HepG2 (cell line): ENCODE measurements around the gene DUS2. TPM values are rescaled to one million over a fixed set of nuclear protein-coding genes. Genes with fewer than 3 reads are reported as not detected.

Experiments
- ATAC-seq: fragments of 200-7000 bp; cut with Tn5 transposase; 3 replicates; pipeline ENCODE4 v1.9.1; 2020; ENCODE audit warnings: mild to moderate bottlenecking, moderate library complexity
- BruUV-seq: library from RNA; stranded (reverse); fragments of 400-500 nt; replicated peaks from 2 replicates; lab custom pipeline; 2021; lab: Mats Ljungman, UMichigan
- CTCF ChIA-PET: fragments of 300-600 bp; formaldehyde crosslinking; extraction: SDS; loops from one replicate; lab custom pipeline; 2021; ENCODE audit warnings: low total read pairs, inconsistent platforms, low intra/inter-chr PET ratio; lab: Yijun Ruan, JAX
- POLR2A ChIA-PET: fragments of 350-600 bp; sonication (Branson Sonifier 250); formaldehyde crosslinking; loops from one replicate; lab custom pipeline; 2020; ENCODE audit warnings: antibody characterized with exemption, inconsistent platforms; lab: Yijun Ruan, JAX
- DNase-seq: peaks from one replicate; pipeline ENCODE4 v3.0.0-alpha.2; 2015; ENCODE audit warnings: low spot score
- FAIRE-seq: peaks from 3 replicates; lab custom pipeline; 2011; peaks lifted over from hg19 to GRCh38; lab: Jason Lieb, UNC
- H2AFZ ChIP-seq: one replicate; pipeline ENCODE4 v1.6.1; 2011; ENCODE audit warnings: low read length, inconsistent platforms
- H3K27ac ChIP-seq: fragments of 300-600 bp; 3 replicates; pipeline ENCODE4 v1.8.0; 2011; ENCODE audit warnings: mixed run types, mild to moderate bottlenecking, mixed read lengths, low read length, inconsistent platforms; ENCODE audit not compliant: insufficient read depth; ENCODE audit errors: extremely low read length
- H3K27me3 ChIP-seq, 2 experiments: fragments of 200-600 bp in 1 of 2; 2 replicates in 1 of 2; 3 replicates in 1 of 2; pipeline versions ENCODE4 v1.6.0 to v1.8.0; 2011; ENCODE audit warnings: low read length in 2 of 2, mild to moderate bottlenecking in 2 of 2, moderate library complexity in 2 of 2, inconsistent platforms in 1 of 2; ENCODE audit not compliant: insufficient read depth in 2 of 2, control insufficient read depth in 1 of 2
- H3K36me3 ChIP-seq, 2 experiments: fragments of 200-600 bp in 1 of 2; replicated peaks in 1 of 2; 2 replicates in 1 of 2; 3 replicates in 1 of 2; pipeline versions ENCODE4 v1.5.1 to v1.8.0; 2011; ENCODE audit warnings: low read length in 2 of 2, inconsistent platforms in 1 of 2; ENCODE audit not compliant: insufficient read depth in 2 of 2, control insufficient read depth in 1 of 2
- H3K4me1 ChIP-seq: 2 replicates; pipeline ENCODE4 v1.5.1; 2012; ENCODE audit warnings: low read length, inconsistent platforms; ENCODE audit not compliant: insufficient read depth
- H3K4me2 ChIP-seq: 2 replicates; pipeline ENCODE4 v1.6.0; 2011; ENCODE audit warnings: low read depth, low read length, inconsistent platforms
- H3K4me3 ChIP-seq, 3 experiments: fragments of 200-600 bp in 1 of 3; sonication (generic), shearing (Covaris generic) in 1 of 3; replicated peaks in 1 of 3; 2 replicates each; pipeline ENCODE4 v1.5.1; 2011 to 2016; ENCODE audit warnings: low read length in 3 of 3, inconsistent platforms in 2 of 3, low read depth in 2 of 3, mild to moderate bottlenecking in 2 of 3, control low read depth in 1 of 3, mixed read lengths in 1 of 3; ENCODE audit not compliant: insufficient read depth in 1 of 3
- H3K79me2 ChIP-seq: one replicate; pipeline ENCODE4 v1.6.1; 2011; ENCODE audit warnings: low read length, inconsistent platforms; ENCODE audit not compliant: insufficient read depth
- H3K9ac ChIP-seq: 2 replicates; pipeline ENCODE4 v1.6.0; 2011; ENCODE audit warnings: mild to moderate bottlenecking, low read depth, low read length, inconsistent platforms; ENCODE audit not compliant: insufficient read depth
- H3K9me3 ChIP-seq: 2 replicates; pipeline ENCODE4 v1.5.1; 2012; ENCODE audit warnings: mild to moderate bottlenecking, low read length
- H4K20me1 ChIP-seq: 2 replicates; pipeline ENCODE4 v1.6.0; 2011; ENCODE audit warnings: inconsistent platforms, mild to moderate bottlenecking, low read length, moderate library complexity; ENCODE audit not compliant: insufficient read depth
- AGO1 ChIP-seq: fragments of 200-400 bp; formaldehyde crosslinking; IDR thresholded peaks from 2 replicates; pipeline ENCODE4 v1.6.1; 2017; ENCODE audit warnings: mild to moderate bottlenecking, low read depth, low read length, moderate library complexity; ENCODE audit not compliant: poor library complexity, severe bottlenecking
- EZH2 ChIP-seq: conservative IDR thresholded peaks from 2 replicates; pipeline ENCODE4 v1.6.1; 2012; ENCODE audit warnings: mild to moderate bottlenecking, low read depth, low read length, moderate library complexity
- GLI4 ChIP-seq: sonication (generic); formaldehyde crosslinking; IDR thresholded peaks from 2 replicates; pipeline ENCODE4 v1.5.1; 2020; ENCODE audit warnings: missing genetic modification reagents, mild to moderate bottlenecking, moderate library complexity, borderline replicate concordance
- GMEB1 ChIP-seq: sonication (generic); formaldehyde crosslinking; IDR thresholded peaks from 2 replicates; pipeline ENCODE4 v1.5.1; 2020; ENCODE audit warnings: missing genetic modification reagents, mild to moderate bottlenecking, borderline replicate concordance
- HMGXB3 ChIP-seq: sonication (generic); formaldehyde crosslinking; IDR thresholded peaks from 2 replicates; pipeline ENCODE4 v1.4.0; 2020; ENCODE audit warnings: missing genetic modification reagents, borderline replicate concordance
- NRL ChIP-seq: sonication (generic); formaldehyde crosslinking; IDR thresholded peaks from 2 replicates; pipeline ENCODE4 v1.5.0; 2020; ENCODE audit warnings: missing genetic modification reagents, mild to moderate bottlenecking, moderate library complexity, borderline replicate concordance
- RNF2 ChIP-seq: fragments of 450-650 bp; conservative IDR thresholded peaks from 2 replicates; pipeline ENCODE4 v1.6.1; 2016; ENCODE audit warnings: low read depth
- ZBTB21 ChIP-seq: sonication (generic); formaldehyde crosslinking; IDR thresholded peaks from 2 replicates; pipeline ENCODE4 v1.4.0; 2020; ENCODE audit warnings: missing genetic modification reagents
- ZNF101 ChIP-seq: sonication (generic); formaldehyde crosslinking; IDR thresholded peaks from 2 replicates; pipeline ENCODE4 v1.4.0; 2020; ENCODE audit warnings: mild to moderate bottlenecking, low read depth, missing genetic modification reagents, borderline replicate concordance
- ZNF383 ChIP-seq: sonication (generic); formaldehyde crosslinking; IDR thresholded peaks from 2 replicates; pipeline ENCODE4 v1.4.0; 2020; ENCODE audit warnings: missing genetic modification reagents, mild to moderate bottlenecking, borderline replicate concordance
- ZNF770 ChIP-seq: sonication (generic); formaldehyde crosslinking; IDR thresholded peaks from 2 replicates; pipeline ENCODE4 v1.5.0; 2020; ENCODE audit warnings: mild to moderate bottlenecking, missing genetic modification reagents
- ZNF773 ChIP-seq: sonication (generic); formaldehyde crosslinking; IDR thresholded peaks from 2 replicates; pipeline ENCODE4 v1.4.0; 2020; ENCODE audit warnings: missing genetic modification reagents, borderline replicate concordance
- ZSCAN22 ChIP-seq: sonication (generic); formaldehyde crosslinking; IDR thresholded peaks from 2 replicates; pipeline ENCODE4 v1.4.0; 2020; ENCODE audit warnings: mild to moderate bottlenecking, missing genetic modification reagents
- WGBS: methylation state at CpG from one replicate; pipeline ENCODE4 v1.1.6; 2017; ENCODE audit warnings: low lambda C conversion rate; 5-methylcytosine and 5-hydroxymethylcytosine counted together
- in situ Hi-C: cut with HindIII; loops from 2 replicates; pipeline ENCODE4 v1.10.0; 2017; ENCODE audit warnings: low pct_unique_long_range_greater_than_20kb; ENCODE audit not compliant: extremely low pct_ligation_motif_present
- intact Hi-C: fragments of 100-400 bp; cut with micrococcal nuclease; formaldehyde crosslinking; loops from one replicate; pipeline ENCODE4 v1.10.0; 2022; ENCODE audit not compliant: unreplicated experiment
- polyA plus RNA-seq, 8 experiments: library from polyadenylated mRNA; depleted of rRNA in 3 of 8; stranded (reverse) in 7 of 8; unstranded in 1 of 8; fragments of >200 nt; fragmentation: Illumina TruSeq in 4 of 8; extraction: Trizol in 4 of 8; gene quantifications; 2 replicates each; pipeline versions ENCODE4 v1.2.1 to v1.2.3, GENCODE V29; 2011 to 2016; ENCODE audit warnings: low read depth in 4 of 8, missing spikeins in 1 of 8, mixed read lengths in 1 of 8; ENCODE audit not compliant: insufficient read depth in 1 of 8
- total RNA-seq, 5 experiments: library from RNA; depleted of rRNA; stranded (reverse); fragments of >200 nt; fragmentation: Illumina TruSeq; extraction: Trizol; gene quantifications; 2 replicates each; pipeline ENCODE4 v1.2.3, GENCODE V29; 2016; ENCODE audit warnings: low read depth in 1 of 5

The DUS2 gene
- total and polyA plus RNA-seq, 2 of the 13 experiments (the other 11 are each of a cell fraction or from before 2014, with no cell fraction given): 17.8 to 25.1 TPM

GRCh38 chr16:68065716-68066305 is 42.7 kb downstream of the DUS2 start:
- Histone ChIP-seq H3K27me3 (no peaks in the 10 kb centered on the region), H4K20me1 (no peaks in the 10 kb centered on the region), H3K4me3 (no peak overlapping the region), H2AFZ (no peak overlapping the region), H3K4me1 (no peaks in the 10 kb centered on the region), H3K9me3 (no peaks in the 10 kb centered on the region), H3K79me2 (no peaks in the 10 kb centered on the region), H3K36me3 (peaks cover 40 to 42% of the 10 kb centered on the region in 2 experiments), H3K4me2 (no peak overlapping the region), H3K9ac (no peak overlapping the region), H3K27ac (no peak overlapping the region)
- CTCF ChIA-PET: interaction anchor here (1.8 kb wide), 1 partner anchor 249 kb away, joined by 8 read pairs; no protein-coding TSS in a partner anchor
- FAIRE-seq (no peak), ATAC-seq (no peak), DNase-seq (no peak)
- no TSS peak for BruUV-seq
- TF ChIP-seq EZH2: no peak
- no peak for TF ChIP-seq ZNF770 (CRISPR knock-in tag)
- no peak for TF ChIP-seq ZNF383 (CRISPR knock-in tag)
- no peak for TF ChIP-seq NRL (CRISPR knock-in tag)
- no peak for TF ChIP-seq ZNF101
- no peak for TF ChIP-seq RNF2
- no peak for TF ChIP-seq GMEB1 (CRISPR knock-in tag)
- TF ChIP-seq ZSCAN22: no peak
- TF ChIP-seq ZBTB21 (CRISPR knock-in tag): no peak
- no peak for TF ChIP-seq HMGXB3 (CRISPR knock-in tag)
- TF ChIP-seq AGO1: no peak
- TF ChIP-seq GLI4 (CRISPR knock-in tag): no peak
- no peak for TF ChIP-seq ZNF773 (CRISPR knock-in tag)
- POLR2A ChIA-PET: interaction anchor here (1.7 kb wide), 1 partner anchor 18 kb away, joined by 4 read pairs; no protein-coding TSS in a partner anchor
- intact Hi-C loops (loop anchor here (10.0 kb wide), 1 partner anchor 251 kb away; no protein-coding TSS in a partner anchor), in situ Hi-C loops (no loop called here)
- 86% methylated on average over 5 of the region's 6 CpGs for WGBS
